ENCODE measurements around the gene SNRPD2. TPM values are rescaled to one million over a fixed set of nuclear protein-coding genes. Genes with fewer than 3 reads are reported as not detected.

The SNRPD2 gene
- polyA plus RNA-seq, 2 of the 4 experiments (the other 2 are of a cell fraction), result 811 to 1,002 TPM

DNA sequence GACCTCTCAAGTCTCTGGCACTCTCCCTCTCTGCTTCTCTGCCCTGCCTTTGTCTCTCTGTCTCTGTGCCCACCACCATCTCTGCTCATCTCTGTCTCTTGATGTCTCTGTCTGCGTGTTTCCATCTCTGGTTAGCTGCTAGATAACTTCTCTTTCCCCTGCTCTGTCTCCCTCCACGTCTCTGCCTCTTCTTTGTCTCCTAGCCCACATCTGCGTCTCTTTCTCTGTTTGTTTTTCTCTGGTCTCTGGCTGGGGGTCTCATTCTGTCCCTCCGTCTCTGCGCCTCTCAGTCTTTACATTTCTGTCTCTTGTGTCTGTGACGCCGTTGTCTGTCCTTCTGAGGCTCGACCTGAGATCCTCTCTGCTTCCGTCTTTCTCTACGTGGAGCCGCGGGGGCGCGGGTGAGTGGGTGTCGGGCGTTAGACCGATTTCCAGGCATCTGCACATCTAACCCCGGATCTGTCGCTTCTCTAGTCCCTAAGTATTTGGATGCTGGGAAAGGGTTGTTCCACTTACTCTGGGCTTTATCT lies 23.3 kb downstream of the SNRPD2 start (continued):
- TF ChIP-seq, protein P1, sequence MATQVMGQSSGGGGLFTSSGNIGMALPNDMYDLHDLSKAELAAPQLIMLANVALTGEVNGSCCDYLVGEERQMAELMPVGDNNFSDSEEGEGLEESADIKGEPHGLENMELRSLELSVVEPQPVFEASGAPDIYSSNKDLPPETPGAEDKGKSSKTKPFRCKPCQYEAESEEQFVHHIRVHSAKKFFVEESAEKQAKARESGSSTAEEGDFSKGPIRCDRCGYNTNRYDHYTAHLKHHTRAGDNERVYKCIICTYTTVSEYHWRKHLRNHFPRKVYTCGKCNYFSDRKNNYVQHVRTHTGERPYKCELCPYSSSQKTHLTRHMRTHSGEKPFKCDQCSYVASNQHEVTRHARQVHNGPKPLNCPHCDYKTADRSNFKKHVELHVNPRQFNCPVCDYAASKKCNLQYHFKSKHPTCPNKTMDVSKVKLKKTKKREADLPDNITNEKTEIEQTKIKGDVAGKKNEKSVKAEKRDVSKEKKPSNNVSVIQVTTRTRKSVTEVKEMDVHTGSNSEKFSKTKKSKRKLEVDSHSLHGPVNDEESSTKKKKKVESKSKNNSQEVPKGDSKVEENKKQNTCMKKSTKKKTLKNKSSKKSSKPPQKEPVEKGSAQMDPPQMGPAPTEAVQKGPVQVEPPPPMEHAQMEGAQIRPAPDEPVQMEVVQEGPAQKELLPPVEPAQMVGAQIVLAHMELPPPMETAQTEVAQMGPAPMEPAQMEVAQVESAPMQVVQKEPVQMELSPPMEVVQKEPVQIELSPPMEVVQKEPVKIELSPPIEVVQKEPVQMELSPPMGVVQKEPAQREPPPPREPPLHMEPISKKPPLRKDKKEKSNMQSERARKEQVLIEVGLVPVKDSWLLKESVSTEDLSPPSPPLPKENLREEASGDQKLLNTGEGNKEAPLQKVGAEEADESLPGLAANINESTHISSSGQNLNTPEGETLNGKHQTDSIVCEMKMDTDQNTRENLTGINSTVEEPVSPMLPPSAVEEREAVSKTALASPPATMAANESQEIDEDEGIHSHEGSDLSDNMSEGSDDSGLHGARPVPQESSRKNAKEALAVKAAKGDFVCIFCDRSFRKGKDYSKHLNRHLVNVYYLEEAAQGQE (IDR thresholded peaks at IDR 0.05), result no peak
- TF ChIP-seq HOXB13 (CRISPR knock-in tag; IDR thresholded peaks at IDR 0.05; ENCODE audit: low read depth) (no peak), BHLHE40 (IDR thresholded peaks at IDR 0.05; ENCODE audit: low read depth, low read length) (no peak), HES2 (IDR thresholded peaks at IDR 0.05) (no peak), HMGXB4 (CRISPR knock-in tag; IDR thresholded peaks at IDR 0.05; ENCODE audit: borderline replicate concordance) (no peak), SMC3 (IDR thresholded peaks at IDR 0.05) (no peak), RARB (CRISPR knock-in tag; IDR thresholded peaks at IDR 0.05) (no peak)

GRCh38 chr19:45667620-45668341 lies 24.0 kb downstream of the SNRPD2 start, which contains the start of gene GIPR:
TSS of gene GIPR (plus strand) at chr19:45668221. CDS start at chr19:45669521, 1,300 bp downstream.
- no peaks in the 10 kb centered on the region for H3K9me3 ChIP-seq
- 12% methylated on average over 10 of the region's 15 CpGs for WGBS (ENCODE audit: missing lambda C conversion rate)
- CTCF ChIA-PET, result interaction anchor here (1.6 to 9.3 kb wide), 8 partner anchors 10 to 61 kb away, joined by 4 to 90 read pairs (median 8); no protein-coding TSS in a partner anchor
- H3K4me1 ChIP-seq, result peaks cover 27% of the 10 kb centered on the region
- H3K27ac ChIP-seq, result peak within 1 kb of the TSS; percentile 65 to 81
- peak within 1 kb of the TSS; percentile 100 for H3K4me2 ChIP-seq
- peak; percentile 60 to 67 for ATAC-seq
- H3K4me3 ChIP-seq, result peak within 1 kb of the TSS; percentile 46
- peak; percentile 86 to 88 for DNase-seq (ENCODE audit: low read depth in 1 of 2, low spot score in 1 of 2)
- no peak for FAIRE-seq
- TF ChIP-seq FOSL2 (IDR thresholded peaks at IDR 0.05) (no peak), FOSL2 (CRISPR knock-in tag; IDR thresholded peaks at IDR 0.05) (peak; percentile 53; the same call in 1 of the 2 replicates), NFE2L2 (conservative IDR thresholded peaks at IDR 0.05; ENCODE audit: low read length) (0 out of 2 replicates have a peak, but pooled peaks have one; percentile 29), EHMT2 (IDR thresholded peaks at IDR 0.05; ENCODE audit: low read depth) (no peak)
- POLR2A ChIA-PET, result no interaction called here

GRCh38 chr19:45664575-45664974 lies 27.2 kb downstream of the SNRPD2 start:
- Histone ChIP-seq H3K4me2 (no peak overlapping the region), H3K4me3 (no peak overlapping the region), H3K4me1 (peaks cover 15% of the 10 kb centered on the region), H3K9me3 (no peaks in the 10 kb centered on the region), H3K27ac (no peak overlapping the region)
- no peak for FAIRE-seq
- CTCF ChIA-PET, result interaction anchor here (0.6 to 4.1 kb wide), 6 partner anchors 12 to 186 kb away, joined by 3 to 23 read pairs (median 4); no protein-coding TSS in a partner anchor
- TF ChIP-seq CBX8 (IDR thresholded peaks at IDR 0.05) (no peak), JUN (IDR thresholded peaks at IDR 0.05) (no peak), NFE2L2 (conservative IDR thresholded peaks at IDR 0.05; ENCODE audit: low read length) (no peak), HOXB5 (CRISPR knock-in tag; IDR thresholded peaks at IDR 0.05) (no peak), RFX5 (IDR thresholded peaks at IDR 0.05) (no peak), CBX2 (IDR thresholded peaks at IDR 0.05; ENCODE audit: borderline replicate concordance, low read depth) (no peak)
- POLR2A ChIA-PET, result interaction anchor here (0.7 kb wide), 1 partner anchor 120 kb away, joined by 9 read pairs; no protein-coding TSS in a partner anchor
- 78% methylated on average over 7 of the region's 7 CpGs for WGBS (ENCODE audit: missing lambda C conversion rate)
- no peak for ATAC-seq
- no peak for DNase-seq (ENCODE audit: low read depth in 1 of 2, low spot score in 1 of 2)

Data from A549 (cell line).